Thoracic aorta (tissue), 2 donors: ENCODE measurements around the gene C1orf74. TPM values are rescaled to one million over a fixed set of nuclear protein-coding genes. Genes with fewer than 3 reads are reported as not detected.

ENCODE experiments used
- ATAC-seq: fragments of 150-250 bp; one replicate; pipeline ENCODE4 v1.8.0; 2017; ENCODE audit warnings: low read depth; ENCODE audit not compliant: insufficient number of reproducible peaks, low FRiP score
- DNase-seq: peaks from one replicate; pipeline ENCODE4 v3.0.0-alpha.2; 2020; ENCODE audit warnings: low spot score
- H3K27ac ChIP-seq, 2 donors: fragments of 200-600 bp; sonication (generic); 1 replicate in 1 of 2; 2 replicates in 1 of 2; pipeline ENCODE4 v1.5.1; 2016; ENCODE audit warnings: mild to moderate bottlenecking in 2 of 2, moderate library complexity in 2 of 2
- H3K27me3 ChIP-seq: fragments of 200-600 bp; sonication (generic); replicated peaks from 2 replicates; pipeline ENCODE4 v1.6.0; 2016; ENCODE audit warnings: mild to moderate bottlenecking; ENCODE audit not compliant: insufficient read depth
- H3K36me3 ChIP-seq: fragments of 200-600 bp; sonication (generic); one replicate; pipeline ENCODE4 v1.5.1; 2016
- H3K4me1 ChIP-seq, 2 donors: fragments of 200-600 bp; sonication (generic); 1 replicate in 1 of 2; 2 replicates in 1 of 2; pipeline versions ENCODE4 v1.5.1 to v1.6.0; 2016; ENCODE audit warnings: low read depth in 2 of 2, mild to moderate bottlenecking in 1 of 2; ENCODE audit not compliant: control insufficient read depth in 1 of 2
- H3K4me3 ChIP-seq: fragments of 200-600 bp; sonication (generic); 2 replicates; pipeline ENCODE4 v1.5.1; 2016; ENCODE audit warnings: mild to moderate bottlenecking
- H3K9me3 ChIP-seq: fragments of 200-600 bp; sonication (generic); 2 replicates; pipeline ENCODE4 v1.5.1; 2016
- CTCF ChIP-seq: fragments of 200-600 bp; sonication (generic); IDR thresholded peaks from one replicate; pipeline ENCODE4 v1.5.1; 2019; ENCODE audit warnings: antibody characterized with exemption
- total RNA-seq, 2 donors: library from RNA; depleted of rRNA; stranded (reverse); fragments of >200 nt; gene quantifications; one replicate each; pipeline versions ENCODE4 v1.1.0 to v1.2.3, GENCODE V29; 2016

The C1orf74 gene
- total RNA-seq, 2 donors from 2014 or later: 1.5 to 1.6 TPM

- no peak overlapping the region for H3K27ac ChIP-seq
- no peak for DNase-seq
- no peak overlapping the region for H3K4me3 ChIP-seq
- no peaks in the 10 kb centered on the region for H3K27me3 ChIP-seq
- TF ChIP-seq CTCF: no peak
- ATAC-seq: no peak
- no peaks in the 10 kb centered on the region for H3K36me3 ChIP-seq
- H3K9me3 ChIP-seq: no peaks in the 10 kb centered on the region
- peaks cover 0 to 3% of the 10 kb centered on the region in 2 donors for H3K4me1 ChIP-seq
Observed at GRCh38 chr1:209778102-209778501, 6.3 kb downstream of the C1orf74 start.

GRCh38 chr1:209777587-209777986, 6.8 kb downstream of the C1orf74 start:
- ATAC-seq (no peak), DNase-seq (no peak)
- no peaks in the 10 kb centered on the region for H3K27me3 ChIP-seq

GRCh38 chr1:209775678-209776077, 8.7 kb downstream of the C1orf74 start:
- ATAC-seq: no peak

More at GRCh38 chr1:209777587-209777986, 6.8 kb downstream of the C1orf74 start:
- Histone ChIP-seq H3K27ac (no peak overlapping the region), H3K4me1 (no peaks in the 10 kb centered on the region), H3K4me3 (no peak overlapping the region), H3K36me3 (no peaks in the 10 kb centered on the region), H3K9me3 (no peaks in the 10 kb centered on the region)
- no peak for TF ChIP-seq CTCF

GRCh38 chr1:209774592-209774991, 9.8 kb downstream of the C1orf74 start:
- ATAC-seq (no peak), DNase-seq (no peak)
- no peak overlapping the region for H3K27ac ChIP-seq
- no peaks in the 10 kb centered on the region for H3K36me3 ChIP-seq
- no peak for TF ChIP-seq CTCF
- H3K4me1 ChIP-seq: peaks cover 9 to 16% of the 10 kb centered on the region in 2 donors
- no peaks in the 10 kb centered on the region for H3K9me3 ChIP-seq
- H3K4me3 ChIP-seq: no peak overlapping the region
- H3K27me3 ChIP-seq: no peaks in the 10 kb centered on the region

More at GRCh38 chr1:209775678-209776077, 8.7 kb downstream of the C1orf74 start:
- H3K36me3 ChIP-seq: no peaks in the 10 kb centered on the region
- H3K4me1 ChIP-seq: peaks cover 0 to 6% of the 10 kb centered on the region in 2 donors
- no peak for TF ChIP-seq CTCF
- H3K27ac ChIP-seq: no peak overlapping the region
- H3K4me3 ChIP-seq: no peak overlapping the region
- H3K27me3 ChIP-seq: no peaks in the 10 kb centered on the region
- no peak for DNase-seq
- no peaks in the 10 kb centered on the region for H3K9me3 ChIP-seq

GRCh38 chr1:209772126-209772525, 12.2 kb downstream of the C1orf74 start:
- H3K9me3 ChIP-seq: no peaks in the 10 kb centered on the region
- H3K4me1 ChIP-seq: peaks cover 15 to 32% of the 10 kb centered on the region in 2 donors
- DNase-seq (no peak), ATAC-seq (no peak)
- no peak for TF ChIP-seq CTCF
- H3K27me3 ChIP-seq: no peaks in the 10 kb centered on the region
- no peak overlapping the region for H3K4me3 ChIP-seq
- H3K27ac ChIP-seq: no peak overlapping the region
- no peaks in the 10 kb centered on the region for H3K36me3 ChIP-seq
